Spleen (tissue), 7 donors: ENCODE measurements around the gene CD276.

ENCODE experiments used
- POLR2A ChIP-seq, 3 donors: fragments of 450-650 bp; IDR thresholded peaks; one replicate each; pipeline ENCODE4 v1.5.1; 2017; ENCODE audit warnings: antibody characterized with exemption in 3 of 3, mild to moderate bottlenecking in 1 of 3
- TF ChIP-seq, protein P1 (sequence below), 11 experiments: fragments of 200-600 bp in 7 of 11; fragments of 450-650 bp in 4 of 11; sonication (generic) in 4 of 11; IDR thresholded peaks in 8 of 11; conservative IDR thresholded peaks in 3 of 11; 1 replicate in 7 of 11; 2 replicates in 4 of 11; pipeline versions ENCODE4 v1.4.0 to v1.8.0; 2016 to 2021; ENCODE audit warnings: antibody characterized with exemption in 11 of 11, inconsistent platforms in 4 of 11, mild to moderate bottlenecking in 1 of 11
- donor health status: DM: no; HTN: no; CAD: no; lungs with moderate emphysema.
- donor health status: DM: no; HTN: no; CAD: no.
- donor health status: DM: no; HTN: no; CAD: no.

DNA sequence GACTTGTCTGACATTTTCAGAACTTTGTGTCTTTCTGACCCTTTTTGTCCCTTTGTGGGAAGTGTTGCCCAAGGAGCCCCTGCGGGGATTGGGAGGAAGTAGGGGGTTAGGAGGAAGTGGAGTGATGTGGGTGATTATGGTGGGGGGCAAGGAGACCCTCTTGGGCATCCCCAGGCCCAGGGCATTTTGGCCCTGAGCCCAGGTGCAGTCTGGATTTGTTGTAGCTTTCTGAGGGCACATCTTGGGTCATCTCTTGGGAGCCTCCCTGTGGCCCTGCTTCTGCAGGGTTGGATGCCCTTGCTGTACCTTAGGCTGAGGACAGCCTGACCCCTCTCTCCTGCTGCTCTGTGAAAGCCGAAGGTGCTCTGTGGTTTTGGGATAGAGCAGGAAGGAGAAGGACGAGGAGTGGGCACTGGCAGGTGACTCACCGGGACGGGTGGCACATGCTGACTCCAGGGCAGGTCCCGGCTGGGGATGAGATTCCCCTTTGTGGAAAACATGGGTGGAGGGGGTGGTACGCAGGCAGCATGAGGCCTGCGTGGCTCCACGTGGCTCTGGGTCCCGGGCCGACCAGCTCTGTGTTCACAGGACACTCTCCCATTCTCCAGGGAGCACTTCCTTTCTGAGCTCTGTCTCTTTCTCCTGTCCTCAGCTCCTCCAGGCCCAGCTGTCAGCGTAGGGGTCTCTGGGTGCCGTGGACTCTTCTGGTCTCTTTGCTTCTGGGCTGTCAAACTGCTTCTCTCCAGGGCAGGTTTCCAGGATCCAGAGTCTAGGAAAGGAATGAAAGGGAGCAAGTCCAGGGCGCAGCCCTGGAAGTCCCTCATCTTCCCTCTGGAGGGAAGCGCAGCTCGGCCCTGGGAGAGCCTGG, 11.8 kb downstream of the CD276 start:
- TF ChIP-seq, protein P1, sequence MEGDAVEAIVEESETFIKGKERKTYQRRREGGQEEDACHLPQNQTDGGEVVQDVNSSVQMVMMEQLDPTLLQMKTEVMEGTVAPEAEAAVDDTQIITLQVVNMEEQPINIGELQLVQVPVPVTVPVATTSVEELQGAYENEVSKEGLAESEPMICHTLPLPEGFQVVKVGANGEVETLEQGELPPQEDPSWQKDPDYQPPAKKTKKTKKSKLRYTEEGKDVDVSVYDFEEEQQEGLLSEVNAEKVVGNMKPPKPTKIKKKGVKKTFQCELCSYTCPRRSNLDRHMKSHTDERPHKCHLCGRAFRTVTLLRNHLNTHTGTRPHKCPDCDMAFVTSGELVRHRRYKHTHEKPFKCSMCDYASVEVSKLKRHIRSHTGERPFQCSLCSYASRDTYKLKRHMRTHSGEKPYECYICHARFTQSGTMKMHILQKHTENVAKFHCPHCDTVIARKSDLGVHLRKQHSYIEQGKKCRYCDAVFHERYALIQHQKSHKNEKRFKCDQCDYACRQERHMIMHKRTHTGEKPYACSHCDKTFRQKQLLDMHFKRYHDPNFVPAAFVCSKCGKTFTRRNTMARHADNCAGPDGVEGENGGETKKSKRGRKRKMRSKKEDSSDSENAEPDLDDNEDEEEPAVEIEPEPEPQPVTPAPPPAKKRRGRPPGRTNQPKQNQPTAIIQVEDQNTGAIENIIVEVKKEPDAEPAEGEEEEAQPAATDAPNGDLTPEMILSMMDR (IDR thresholded peaks at IDR 0.05 in 8 of 11, conservative IDR thresholded peaks at IDR 0.05 in 3 of 11): no peak
- no peak for TF ChIP-seq POLR2A (IDR thresholded peaks at IDR 0.05)
